ENCODE data around the gene DBX1.
"Not testable (repeated sequence)": the region's sequence is repeated elsewhere in the genome, so short reads cannot be mapped to it uniquely, and the experiment has no call there.

The DBX1 gene
- 0 to 0.06 (median 0) reads per million in 18 experiments for total RNA-seq

GRCh38 chr11:20160425-20161229 lies at the start of gene DBX1:
DBX1 (minus strand) TSS chr11:20160475; CDS start chr11:20160324, 151 bp downstream.
- DNase-seq = no peak

- no peak for DNase-seq
These were observed 48.4 kb upstream of the DBX1 start for GRCh38 chr11:20208622-20209111.

GRCh38 chr11:20207781-20208621 lies 47.7 kb upstream of the DBX1 start:
- DNase-seq = no peak

- DNase-seq = no peak
These were observed 45.5 kb upstream of the DBX1 start for GRCh38 chr11:20205807-20206206.

- no peak for DNase-seq
These were observed 44.4 kb upstream of the DBX1 start for GRCh38 chr11:20204681-20205080.

GRCh38 chr11:20203831-20204230 lies 43.6 kb upstream of the DBX1 start:
- no peak for DNase-seq

GRCh38 chr11:20201231-20201630 lies 41.0 kb upstream of the DBX1 start:
- no peak for DNase-seq

GRCh38 chr11:20200331-20200955 lies 40.2 kb upstream of the DBX1 start:
- DNase-seq = not testable (repeated sequence)

- no peak for DNase-seq
These were observed 37.6 kb upstream of the DBX1 start for GRCh38 chr11:20197881-20198280.

GRCh38 chr11:20194470-20194869 lies 34.2 kb upstream of the DBX1 start:
- no peak for DNase-seq

- no peak for DNase-seq
These were observed 33.0 kb upstream of the DBX1 start for GRCh38 chr11:20193307-20193706.

- DNase-seq = no peak
These were observed 32.4 kb upstream of the DBX1 start for GRCh38 chr11:20192641-20193040.

- no peak for DNase-seq
These were observed 31.9 kb upstream of the DBX1 start for GRCh38 chr11:20192151-20192550.

GRCh38 chr11:20178976-20179375 lies 18.7 kb upstream of the DBX1 start:
- no peak for DNase-seq

- no peak for DNase-seq
These were observed 16.9 kb upstream of the DBX1 start for GRCh38 chr11:20177136-20177535.

GRCh38 chr11:20172721-20173447 lies 12.6 kb upstream of the DBX1 start:
- DNase-seq = no peak

GRCh38 chr11:20163783-20164481 lies 3.7 kb upstream of the DBX1 start:
- DNase-seq = no peak

- no peak for DNase-seq
These were observed 2.8 kb upstream of the DBX1 start for GRCh38 chr11:20162824-20163782.

GRCh38 chr11:20161923-20162744 lies 1.9 kb upstream of the DBX1 start:
- DNase-seq = no peak

All from inflammatory macrophage (primary cell).